Caki2 (cell line): ENCODE results near the gene EML3. TPM values are rescaled to one million over a fixed set of nuclear protein-coding genes. Genes with fewer than 3 reads are reported as not detected.
"Not testable (repeated sequence)": the region's sequence is repeated elsewhere in the genome, so short reads cannot be mapped to it uniquely, and the experiment has no call there.

Experiments
- DNase-seq: peaks from one replicate; pipeline ENCODE4 v3.0.0-alpha.2; 2015; ENCODE audit warnings: low read depth
- in situ Hi-C: cut with HindIII; loops from 2 replicates; pipeline ENCODE4 v1.10.0; 2016; ENCODE audit warnings: low sequenced_read_pairs, low pct_unique_long_range_greater_than_20kb, mixed read lengths
- total RNA-seq: library from RNA; depleted of rRNA; stranded (reverse); fragments of >200 nt; shearing (Covaris generic); gene quantifications from 2 replicates; pipeline ENCODE4 v1.2.3, GENCODE V29; 2014; ENCODE audit warnings: low replicate concordance; rRNA removed

EML3 gene
- total RNA-seq, 1 experiment from 2014 or later: 16.1 TPM

- in situ Hi-C loops, DNase-seq: not testable (repeated sequence)
Observed at GRCh38 chr11:62559626-62560025, 52.9 kb downstream of the EML3 start.

GRCh38 chr11:62559204-62559603 is 53.4 kb downstream of the EML3 start:
- DNase-seq: no peak
- in situ Hi-C loops: no loop called here

- in situ Hi-C loops: no loop called here
- DNase-seq: no peak
Observed at GRCh38 chr11:62558669-62559068, 53.9 kb downstream of the EML3 start.

- DNase-seq: peak; percentile 55
- in situ Hi-C loops: no loop called here
Observed at GRCh38 chr11:62556875-62557631, 55.5 kb downstream of the EML3 start.

GRCh38 chr11:62556108-62556874 is 56.3 kb downstream of the EML3 start:
- DNase-seq: peak; percentile 98
- in situ Hi-C loops: no loop called here

- in situ Hi-C loops: no loop called here
- no peak for DNase-seq
Observed at GRCh38 chr11:62555464-62556107, 57.0 kb downstream of the EML3 start.

- DNase-seq: no peak
- in situ Hi-C loops: no loop called here
Observed at GRCh38 chr11:62554387-62555167, 58.0 kb downstream of the EML3 start.

- in situ Hi-C loops: no loop called here
- DNase-seq: no peak
Observed at GRCh38 chr11:62553839-62554361, 58.7 kb downstream of the EML3 start.

- DNase-seq: peak; percentile 93
- in situ Hi-C loops: no loop called here
Observed at GRCh38 chr11:62553080-62553838, 59.3 kb downstream of the EML3 start.

- DNase-seq: no peak
- in situ Hi-C loops: no loop called here
Observed at GRCh38 chr11:62552485-62553079, 60.0 kb downstream of the EML3 start.

Other genes with a start within 250 kb of the EML3 start
- not detected in 2 replicates for gene SCGB1A1, start 193.7 kb downstream of the EML3 start, total RNA-seq
- 141 and 188 TPM in 2 replicates for gene AHNAK, start 66.0 kb downstream of the EML3 start, total RNA-seq
- gene EEF1G, start 38.9 kb downstream of the EML3 start, total RNA-seq: 2,603 and 2,794 TPM in 2 replicates
- 11.7 and 14.2 TPM in 2 replicates for gene TUT1, start 21.3 kb downstream of the EML3 start, total RNA-seq
- gene MTA2, start 10.9 kb downstream of the EML3 start, total RNA-seq: 87.5 and 107 TPM in 2 replicates
- 4.5 and 7.4 TPM in 2 replicates for gene ROM1, start 482 bp upstream of the EML3 start, total RNA-seq
- gene B3GAT3, start 9.2 kb upstream of the EML3 start, total RNA-seq: 34.9 and 52.3 TPM in 2 replicates
- 434 and 492 TPM in 2 replicates for gene GANAB, start 33.8 kb upstream of the EML3 start, total RNA-seq
- 7.6 and 14.5 TPM in 2 replicates for gene INTS5, start 40.5 kb upstream of the EML3 start, total RNA-seq
- gene C11orf98, start 52.4 kb upstream of the EML3 start, total RNA-seq: 48.1 and 59.2 TPM in 2 replicates
- gene CSKMT, start 52.5 kb upstream of the EML3 start, total RNA-seq: 0.09 and 6.4 TPM in 2 replicates
- 18.2 and 25.6 TPM in 2 replicates for gene UQCC3, start 58.9 kb upstream of the EML3 start, total RNA-seq
- gene LBHD1, start 59.5 kb upstream of the EML3 start, total RNA-seq: 1.9 and 3.2 TPM in 2 replicates
- gene UBXN1, start 66.3 kb upstream of the EML3 start, total RNA-seq: 81.8 and 106 TPM in 2 replicates
- not detected in 2 replicates for gene LRRN4CL, start 76.8 kb upstream of the EML3 start, total RNA-seq
- gene BSCL2, start 94.6 kb upstream of the EML3 start, total RNA-seq: 37.5 and 55.8 TPM in 2 replicates
- not detected in 2 replicates for gene GNG3, start 94.9 kb upstream of the EML3 start, total RNA-seq
- 4.4 and 4.8 TPM in 2 replicates for gene HNRNPUL2, start 114.7 kb upstream of the EML3 start, total RNA-seq
- gene TTC9C, start 115.7 kb upstream of the EML3 start, total RNA-seq: 30.9 and 37.2 TPM in 2 replicates
- gene ZBTB3, start 141.4 kb upstream of the EML3 start, total RNA-seq: 4.6 and 14.9 TPM in 2 replicates
- 75.4 and 80.0 TPM in 2 replicates for gene POLR2G, start 148.8 kb upstream of the EML3 start, total RNA-seq
- gene TAF6L, start 158.6 kb upstream of the EML3 start, total RNA-seq: 12.9 and 14.6 TPM in 2 replicates
- gene TMEM179B, start 174.6 kb upstream of the EML3 start, total RNA-seq: 14.9 and 33.8 TPM in 2 replicates
- gene TMEM223, start 179.2 kb upstream of the EML3 start, total RNA-seq: 42.0 and 58.7 TPM in 2 replicates
- gene NXF1, start 192.7 kb upstream of the EML3 start, total RNA-seq: 1.5 and 6.3 TPM in 2 replicates
- 29.6 and 39.5 TPM in 2 replicates for gene STX5, start 219.3 kb upstream of the EML3 start, total RNA-seq
- not detected in 2 replicates for gene TEX54, start 220.1 kb upstream of the EML3 start, total RNA-seq
- 82.0 and 102 TPM in 2 replicates for gene WDR74, start 226.8 kb upstream of the EML3 start, total RNA-seq